ENCODE data around the gene ASAP3. TPM values are rescaled to one million over a fixed set of nuclear protein-coding genes. Genes with fewer than 3 reads are reported as not detected.
A peak's percentile ranks its signal among the peaks of the same experiment; 100 is the strongest.

Gene ASAP3
- total RNA-seq, 6 experiments from 2014 or later: 5.9 to 14.5 (median 12.3) TPM

DNA sequence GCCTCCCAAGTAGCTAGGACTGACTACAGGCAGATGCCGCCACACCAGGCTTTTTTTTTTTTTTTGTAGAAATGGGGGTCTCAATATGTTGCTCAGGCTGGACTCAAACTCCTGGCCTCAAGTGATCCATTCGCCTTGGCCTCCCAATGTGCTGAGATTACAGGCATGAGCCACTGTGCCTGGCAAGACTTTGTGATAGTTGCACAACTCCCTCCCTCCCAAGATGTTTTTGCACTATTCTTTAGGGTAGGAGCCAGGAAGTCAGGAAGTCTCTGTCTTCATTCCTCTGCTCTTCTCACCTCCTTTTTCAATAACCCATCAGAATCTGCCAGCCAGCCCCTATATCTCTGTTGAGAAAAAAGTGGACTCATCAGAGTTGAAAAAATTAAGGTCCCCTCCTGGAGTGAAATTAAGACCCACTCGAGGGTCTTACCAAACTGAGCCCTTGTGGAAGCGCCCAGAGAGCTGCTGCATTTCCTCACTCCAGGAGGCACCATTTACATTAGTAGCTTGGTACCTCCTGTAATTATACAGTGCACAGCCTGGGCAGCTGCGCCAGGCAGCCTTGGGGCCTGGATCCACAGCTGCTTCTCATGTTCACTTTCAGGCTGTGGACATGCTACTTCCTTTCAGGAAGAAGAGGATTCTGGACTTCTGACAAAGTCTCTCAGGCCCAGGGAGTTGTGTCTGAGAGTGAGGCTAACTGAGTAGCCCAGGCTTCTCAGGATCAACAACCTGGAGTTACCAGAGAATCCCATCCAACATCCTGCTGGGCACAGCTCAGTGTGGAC, 83.5 kb downstream of the ASAP3 start:
- Mint-ChIP-seq H3K4me1 (ENCODE audit: low read depth) (peaks cover 17% of the 10 kb centered on the region), H3K9me3 (no peaks in the 10 kb centered on the region), H3K27ac (peak overlapping the region; percentile 26), H3K27me3 (ENCODE audit: insufficient read depth) (no peaks in the 10 kb centered on the region), H3K36me3 (ENCODE audit: low read depth) (0 out of 2 replicates have a peak, but pooled peaks cover 4% of the 10 kb centered on the region), H3K4me3 (no peak overlapping the region)
- TF ChIP-seq CTCF (IDR thresholded peaks at IDR 0.05): no peak
- no peak for DNase-seq

- no peak overlapping the region for H3K4me3 Mint-ChIP-seq
- no peaks in the 10 kb centered on the region for H3K27me3 Mint-ChIP-seq (ENCODE audit: insufficient read depth)
- DNase-seq: no peak
- peaks cover 17% of the 10 kb centered on the region for H3K4me1 Mint-ChIP-seq (ENCODE audit: low read depth)
- no peaks in the 10 kb centered on the region for H3K9me3 Mint-ChIP-seq
- 0 out of 2 replicates have a peak, but pooled peaks cover 4% of the 10 kb centered on the region for H3K36me3 Mint-ChIP-seq (ENCODE audit: low read depth)
- H3K27ac Mint-ChIP-seq: no peak overlapping the region
- no peak for TF ChIP-seq CTCF (IDR thresholded peaks at IDR 0.05)
Measured at GRCh38 chr1:23399229-23399628, 84.8 kb downstream of the ASAP3 start.

GRCh38 chr1:23397908-23398307, 86.1 kb downstream of the ASAP3 start:
- no peak for TF ChIP-seq CTCF (IDR thresholded peaks at IDR 0.05)
- no peak for DNase-seq
- no peaks in the 10 kb centered on the region for H3K9me3 Mint-ChIP-seq
- H3K4me1 Mint-ChIP-seq (ENCODE audit: low read depth): peaks cover 17% of the 10 kb centered on the region
- H3K4me3 Mint-ChIP-seq: no peak overlapping the region
- no peaks in the 10 kb centered on the region for H3K27me3 Mint-ChIP-seq (ENCODE audit: insufficient read depth)
- H3K27ac Mint-ChIP-seq: no peak overlapping the region
- 0 out of 2 replicates have a peak, but pooled peaks cover 4% of the 10 kb centered on the region for H3K36me3 Mint-ChIP-seq (ENCODE audit: low read depth)

- Mint-ChIP-seq H3K27ac (no peak overlapping the region), H3K9me3 (no peaks in the 10 kb centered on the region), H3K36me3 (ENCODE audit: low read depth) (0 out of 2 replicates have a peak, but pooled peaks cover 4% of the 10 kb centered on the region), H3K4me1 (ENCODE audit: low read depth) (peaks cover 17% of the 10 kb centered on the region), H3K4me3 (no peak overlapping the region), H3K27me3 (ENCODE audit: insufficient read depth) (no peaks in the 10 kb centered on the region)
- no peak for DNase-seq
- TF ChIP-seq CTCF (IDR thresholded peaks at IDR 0.05): no peak
Measured at GRCh38 chr1:23396380-23396779, 87.6 kb downstream of the ASAP3 start.

DNA sequence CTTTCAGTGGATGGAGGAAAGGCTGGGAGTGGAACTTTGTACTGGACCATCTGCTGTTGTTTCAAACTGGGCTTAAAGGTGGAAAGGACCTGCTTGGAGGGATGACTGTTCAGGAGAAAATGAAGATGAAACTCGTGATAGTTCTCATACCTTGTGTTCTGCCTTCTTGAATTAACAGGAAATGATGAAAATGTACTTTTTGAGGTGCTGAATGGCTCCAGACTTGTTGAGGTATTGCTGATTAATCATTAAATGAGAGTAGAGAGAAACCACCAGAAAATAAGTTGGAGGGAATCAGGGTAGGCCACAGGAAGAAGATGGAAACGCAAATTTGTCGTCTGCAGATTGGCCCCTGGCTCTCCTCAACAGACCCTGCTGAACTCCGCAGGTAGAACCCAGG, 88.1 kb downstream of the ASAP3 start:
- H3K27me3 Mint-ChIP-seq (ENCODE audit: insufficient read depth): no peaks in the 10 kb centered on the region
- H3K36me3 Mint-ChIP-seq (ENCODE audit: low read depth): 0 out of 2 replicates have a peak, but pooled peaks cover 4% of the 10 kb centered on the region
- no peak for TF ChIP-seq CTCF (IDR thresholded peaks at IDR 0.05)
- DNase-seq: no peak
- no peaks in the 10 kb centered on the region for H3K9me3 Mint-ChIP-seq
- peaks cover 12% of the 10 kb centered on the region for H3K4me1 Mint-ChIP-seq (ENCODE audit: low read depth)
- H3K4me3 Mint-ChIP-seq: no peak overlapping the region
- H3K27ac Mint-ChIP-seq: no peak overlapping the region

Data from HFFc6 (cell line).